NT2/D1 (cell line): ENCODE measurements around the gene ACBD6.

ENCODE experiments used
- SUZ12 ChIP-seq: IDR thresholded peaks from 2 replicates; pipeline ENCODE4 v1.6.1; 2011; ENCODE audit not compliant: insufficient read length, insufficient read depth; ENCODE audit errors: extremely low read depth
- ZNF274 ChIP-seq: IDR thresholded peaks from 2 replicates; pipeline ENCODE4 v1.6.1; 2011; ENCODE audit warnings: mild to moderate bottlenecking, low read depth, low read length

DNA sequence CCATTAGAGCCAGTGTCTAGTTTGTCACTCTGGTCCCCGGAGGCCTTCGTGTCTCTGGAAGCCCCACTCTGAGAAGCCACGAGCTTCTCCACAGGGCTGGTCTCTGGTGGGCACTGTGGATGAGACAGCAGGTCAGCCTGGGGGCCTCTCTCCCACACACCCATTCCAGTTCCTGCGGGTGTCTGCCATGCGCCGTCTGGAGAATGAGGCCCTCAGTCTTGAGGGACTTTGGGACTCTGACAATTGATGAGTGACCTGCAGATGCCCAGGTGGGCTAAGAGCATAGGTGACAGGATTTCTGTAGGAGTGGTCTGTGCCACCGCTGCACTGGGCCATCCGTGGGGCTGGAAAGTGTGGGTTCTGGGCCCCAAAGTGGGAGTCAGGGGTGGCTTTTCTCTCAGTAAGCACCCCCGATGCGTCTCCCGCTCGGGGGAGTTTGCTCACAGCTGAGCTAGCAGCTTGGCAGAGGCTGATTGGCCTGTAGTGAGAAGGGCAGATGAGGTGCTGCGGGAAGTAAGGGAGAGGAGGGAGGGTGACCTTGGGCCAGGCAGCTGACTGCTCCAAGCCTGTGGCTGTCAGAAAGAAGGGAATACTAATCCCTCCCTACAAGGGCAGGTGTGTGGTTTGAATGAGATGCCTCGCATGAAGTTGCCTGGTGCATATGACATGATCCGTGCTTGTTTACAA, 245.9 kb downstream of the ACBD6 start:
- no peak for TF ChIP-seq SUZ12
- TF ChIP-seq ZNF274: no peak
